Heart left ventricle (tissue), 16 donors: ENCODE data around the gene CDH13. TPM values are rescaled to one million over a fixed set of nuclear protein-coding genes. Genes with fewer than 3 reads are reported as not detected.

Experiments used
- ATAC-seq, 4 donors: fragments of 200-7000 bp; cut with Tn5 transposase; one replicate each; pipeline ENCODE4 v1.9.1; 2020 to 2022; ENCODE audit warnings: moderate library complexity in 4 of 4, mild to moderate bottlenecking in 3 of 4, moderate number of reproducible peaks in 1 of 4
- DNase-seq, 5 donors: peaks; one replicate each; pipeline ENCODE4 v3.0.0-alpha.2; 2020
- H3K27ac ChIP-seq, 12 donors: fragments of 200-600 bp; sonication (generic) in 4 of 12; one replicate each; pipeline versions ENCODE4 v1.5.0 to v1.8.0; 2016 to 2022; ENCODE audit warnings: mild to moderate bottlenecking in 2 of 12
- H3K27me3 ChIP-seq, 9 donors: fragments of 200-600 bp; sonication (generic) in 2 of 9; one replicate each; pipeline versions ENCODE4 v1.5.1 to v1.8.0; 2016 to 2022; ENCODE audit warnings: mild to moderate bottlenecking in 3 of 9
- H3K36me3 ChIP-seq, 9 donors: fragments of 200-600 bp; sonication (generic) in 2 of 9; one replicate each; pipeline versions ENCODE4 v1.5.0 to v1.8.0; 2018 to 2022; ENCODE audit warnings: mild to moderate bottlenecking in 2 of 9
- H3K4me1 ChIP-seq, 12 donors: fragments of 200-600 bp; sonication (generic) in 4 of 12; one replicate each; pipeline versions ENCODE4 v1.5.0 to v1.8.0; 2016 to 2022; ENCODE audit warnings: mild to moderate bottlenecking in 3 of 12
- H3K4me3 ChIP-seq, 12 donors: fragments of 200-600 bp; sonication (generic) in 4 of 12; one replicate each; pipeline versions ENCODE4 v1.5.0 to v1.8.0; 2017 to 2022; ENCODE audit warnings: mild to moderate bottlenecking in 9 of 12, moderate library complexity in 4 of 12
- H3K9me3 ChIP-seq, 12 donors: fragments of 200-600 bp; sonication (generic) in 4 of 12; one replicate each; pipeline versions ENCODE4 v1.5.0 to v1.8.0; 2016 to 2022; ENCODE audit warnings: mild to moderate bottlenecking in 1 of 12
- CTCF ChIP-seq, 12 donors: fragments of 200-600 bp; sonication (generic) in 4 of 12; IDR thresholded peaks; one replicate each; pipeline versions ENCODE4 v1.5.0 to v1.8.0; 2018 to 2022; ENCODE audit warnings: antibody characterized with exemption in 12 of 12, mild to moderate bottlenecking in 5 of 12
- POLR2A ChIP-seq, 2 donors: fragments of 450-650 bp; IDR thresholded peaks; one replicate each; pipeline ENCODE4 v1.6.1; 2017; ENCODE audit warnings: antibody characterized with exemption in 2 of 2, mild to moderate bottlenecking in 2 of 2, moderate library complexity in 2 of 2
- WGBS, 4 donors: extraction: QIAGEN DNeasy Blood & Tissue Kit in 2 of 4; methylation state at CpG; one replicate each; pipeline versions ENCODE4 v1.1.5 to v1.1.7; 2013 to 2018; 5-methylcytosine and 5-hydroxymethylcytosine counted together
- intact Hi-C, 10 donors: fragments of 100-400 bp; cut with DNase I; formaldehyde crosslinking; loops; one replicate each; pipeline versions ENCODE4 v1.11.1 to v1.14.2; 2022
- polyA plus RNA-seq, 2 donors: library from polyadenylated mRNA; stranded (reverse); fragments of 200-250 nt; gene quantifications; one replicate each; pipeline ENCODE4 v1.2.3, GENCODE V29; 2013
- total RNA-seq, 9 donors: library from RNA; depleted of rRNA in 2 of 9; stranded (reverse); fragments of >200 nt in 2 of 9; fragmentation: NEBNext Ultra II Directional in 3 of 9; extraction: Animal tissue kit (Norgen Biotek cat#: 25700) in 3 of 9; gene quantifications; one replicate each; pipeline versions ENCODE4 v1.1.0 to v1.2.4, GENCODE V29; 2016 to 2023
- donor health status: ischemic (EF 13 %, LVEDD 7.1; RV severe dilation, severe dysfunction).
- donor health status: healthy with polysubstance abuse.
- donor health status: DM: no; HTN: yes; CAD: no.
- donor health status: DM: no; HTN: no; CAD: no.
- donor health status: ischemic (EF 25% LVEDD 6.9; RV normal size, moderate dysfunction).
- donor health status: ischemic (EF 25% LVEDD 5.7; RV mildly dilated, moderate dysfunction).
- donor health status: healthy.
- donor health status: DM: yes; HTN: yes; CAD: no.
- donor health status: ischemic (EF 35%, LVEDD 5.7; RV mildly dilated, moderate dysfunction).
- donor health status: nonischemic (EF 11% LVEDD 7.7; RV severe dilation, severe dysfunction).
- donor health status: DM: yes; HTN: yes; CAD: no.
- donor health status: PGD.
- donor health status: ischemic (EF 29% LVEDD 5.4; RV normal size, mild dysfunction).
- donor health status: nonischemic (EF 23%, LVEDD 6.1; RV moderate dilation, normal function).

Gene CDH13
- total and polyA plus RNA-seq, 11 donors: 15.0 to 172 (median 137) TPM

- 72 to 86% (median 80%) methylated on average over 3 of the region's 3 CpGs for WGBS, 4 donors
- H3K27ac ChIP-seq: no peak overlapping the region
- H3K27me3 ChIP-seq: no peaks in the 10 kb centered on the region
- H3K36me3 ChIP-seq: no peaks in the 10 kb centered on the region
- H3K4me3 ChIP-seq: no peak overlapping the region
- DNase-seq (no peak), ATAC-seq (no peak)
- intact Hi-C loops: no loop called here
- H3K9me3 ChIP-seq: peaks cover 0 to 15% (median 0%) of the 10 kb centered on the region in 12 donors
- TF ChIP-seq POLR2A (IDR thresholded peaks at IDR 0.05) (no peak), CTCF (IDR thresholded peaks at IDR 0.05) (no peak)
- no peaks in the 10 kb centered on the region for H3K4me1 ChIP-seq
These were observed 952.7 kb downstream of the CDH13 start for GRCh38 chr16:83579436-83579835.

- Histone ChIP-seq H3K9me3 (peaks cover 0 to 5% (median 0%) of the 10 kb centered on the region in 12 donors), H3K4me1 (no peaks in the 10 kb centered on the region), H3K27ac (no peak overlapping the region), H3K4me3 (no peak overlapping the region), H3K36me3 (no peaks in the 10 kb centered on the region), H3K27me3 (no peaks in the 10 kb centered on the region)
- intact Hi-C loops: no loop called here
- ATAC-seq: no peak
- WGBS, 4 donors: 89 to 94% (median 92%) methylated on average over 2 of the region's 2 CpGs
- DNase-seq: no peak
- TF ChIP-seq CTCF (IDR thresholded peaks at IDR 0.05): no peak
- TF ChIP-seq POLR2A (IDR thresholded peaks at IDR 0.05): no peak
These were observed 954.3 kb downstream of the CDH13 start for GRCh38 chr16:83581082-83581481.

GRCh38 chr16:83581994-83582747 is 955.4 kb downstream of the CDH13 start:
- no peak for ATAC-seq
- intact Hi-C loops: no loop called here
- no peaks in the 10 kb centered on the region for H3K9me3 ChIP-seq
- H3K4me3 ChIP-seq: no peak overlapping the region
- no peaks in the 10 kb centered on the region for H3K4me1 ChIP-seq
- 80 to 94% (median 83%) methylated on average over 5 of the region's 5 CpGs for WGBS, 4 donors
- no peaks in the 10 kb centered on the region for H3K27me3 ChIP-seq
- no peak overlapping the region for H3K27ac ChIP-seq
- TF ChIP-seq POLR2A (IDR thresholded peaks at IDR 0.05) (no peak), CTCF (IDR thresholded peaks at IDR 0.05) (no peak)
- DNase-seq: no peak
- H3K36me3 ChIP-seq: no peaks in the 10 kb centered on the region

- no peak for ATAC-seq
- 86 to 95% (median 92%) methylated on average over 13 of the region's 13 CpGs for WGBS, 4 donors
These were observed 959.3 kb downstream of the CDH13 start for GRCh38 chr16:83586036-83586435.

More at GRCh38 chr16:83586036-83586435, 959.3 kb downstream of the CDH13 start:
- no peak overlapping the region for H3K27ac ChIP-seq
- TF ChIP-seq CTCF (IDR thresholded peaks at IDR 0.05) (no peak), POLR2A (IDR thresholded peaks at IDR 0.05) (no peak)
- H3K4me3 ChIP-seq: no peak overlapping the region
- no peak for DNase-seq
- H3K9me3 ChIP-seq: no peaks in the 10 kb centered on the region
- no peaks in the 10 kb centered on the region for H3K36me3 ChIP-seq
- intact Hi-C loops: no loop called here
- H3K4me1 ChIP-seq: no peaks in the 10 kb centered on the region
- H3K27me3 ChIP-seq: no peaks in the 10 kb centered on the region
